SK-N-SH (cell line): ENCODE results near the gene IGF2R. TPM values are rescaled to one million over a fixed set of nuclear protein-coding genes. Genes with fewer than 3 reads are reported as not detected.

Experiments used
- CTCF ChIA-PET: fragments of 300-600, 350-600 bp; formaldehyde crosslinking; extraction: SDS; loops from one replicate; lab custom pipeline; 2021; lab: Yijun Ruan, JAX
- POLR2A ChIA-PET: fragments of 350-600 bp; sonication (Branson Sonifier 250); formaldehyde crosslinking; extraction: SDS; loops from one replicate; lab custom pipeline; 2020; ENCODE audit warnings: antibody characterized with exemption, inconsistent platforms; lab: Yijun Ruan, JAX
- DNase-seq: peaks from one replicate; pipeline ENCODE4 v3.0.0; 2012
- H2AFZ ChIP-seq: fragments of 200-600 bp; sonication (generic); 2 replicates; pipeline ENCODE4 v1.8.1; 2016; ENCODE audit warnings: antibody characterized with exemption, mild to moderate bottlenecking, low read depth
- H3F3A ChIP-seq: fragments of 200-600 bp; sonication (generic); replicated peaks from 2 replicates; pipeline ENCODE3; 2016; ENCODE audit warnings: antibody characterized with exemption, mild to moderate bottlenecking; ENCODE audit not compliant: insufficient read depth
- H3K27ac ChIP-seq, 2 experiments: fragments of 200-500 bp in 1 of 2; fragments of 200-600 bp in 1 of 2; sonication (Bioruptor generic) in 1 of 2; sonication (generic), shearing (Covaris generic) in 1 of 2; 2 replicates each; pipeline versions ENCODE4 v1.5.1 to v1.6.1; 2014 to 2016; ENCODE audit warnings: low read depth in 2 of 2, inconsistent platforms in 1 of 2, low read length in 1 of 2, mild to moderate bottlenecking in 1 of 2, mixed read lengths in 1 of 2
- H3K27me3 ChIP-seq: fragments of 200-600 bp; sonication (generic), shearing (Covaris generic); 2 replicates; pipeline ENCODE4 v1.6.1; 2016; ENCODE audit warnings: mixed run types; ENCODE audit not compliant: insufficient read depth
- H3K36me3 ChIP-seq, 2 experiments: fragments of 200-500 bp in 1 of 2; fragments of 200-600 bp in 1 of 2; sonication (Bioruptor generic) in 1 of 2; sonication (generic) in 1 of 2; replicated peaks in 1 of 2; 2 replicates each; pipeline versions ENCODE3 to v1.5.1; 2014 to 2016; ENCODE audit warnings: low read length in 1 of 2, mild to moderate bottlenecking in 1 of 2; ENCODE audit not compliant: insufficient read depth in 2 of 2, control insufficient read depth in 1 of 2
- H3K4me1 ChIP-seq, 2 experiments: fragments of 200-500 bp in 1 of 2; fragments of 200-600 bp in 1 of 2; sonication (Bioruptor generic) in 1 of 2; sonication (generic), shearing (Covaris generic) in 1 of 2; 2 replicates each; pipeline versions ENCODE4 v1.5.1 to v1.6.1; 2014 to 2016; ENCODE audit warnings: low read depth in 1 of 2, low read length in 1 of 2, mixed run types in 1 of 2; ENCODE audit not compliant: insufficient read depth in 2 of 2, control insufficient read depth in 1 of 2
- H3K4me2 ChIP-seq: fragments of 200-600 bp; sonication (generic), shearing (Covaris generic); 2 replicates; pipeline ENCODE4 v1.6.1; 2017; ENCODE audit warnings: mixed run types
- H3K4me3 ChIP-seq, 2 experiments: fragments of 200-500 bp in 1 of 2; fragments of 200-600 bp in 1 of 2; sonication (Bioruptor generic) in 1 of 2; sonication (generic), shearing (Covaris generic) in 1 of 2; 2 replicates each; pipeline versions ENCODE4 v1.5.1 to v1.8.1; 2014 to 2016; ENCODE audit warnings: low read depth in 2 of 2, inconsistent platforms in 1 of 2, low read length in 1 of 2, mild to moderate bottlenecking in 1 of 2, mixed read lengths in 1 of 2, moderate library complexity in 1 of 2
- H3K79me2 ChIP-seq: fragments of 200-600 bp; sonication (generic); 2 replicates; pipeline ENCODE4 v1.8.1; 2017; ENCODE audit warnings: mild to moderate bottlenecking; ENCODE audit not compliant: insufficient read depth
- H3K9ac ChIP-seq: fragments of 200-600 bp; sonication (generic); 2 replicates; pipeline ENCODE4 v1.6.1; 2017; ENCODE audit warnings: mixed run types
- H3K9me2 ChIP-seq: fragments of 200-600 bp; sonication (generic); 2 replicates; pipeline ENCODE4 v1.6.1; 2017; ENCODE audit warnings: mixed run types
- H3K9me3 ChIP-seq: fragments of 200-600 bp; sonication (generic); 2 replicates; pipeline ENCODE4 v1.6.1; 2017; ENCODE audit warnings: mixed run types, mild to moderate bottlenecking, moderate library complexity
- H4K20me1 ChIP-seq: fragments of 200-600 bp; sonication (generic); 2 replicates; pipeline ENCODE4 v1.6.1; 2017; ENCODE audit warnings: mild to moderate bottlenecking, mixed run types; ENCODE audit not compliant: insufficient read depth
- EP300 ChIP-seq, 2 experiments: IDR thresholded peaks; 2 replicates each; pipeline versions ENCODE4 v1.4.0 to v1.6.1; 2012; ENCODE audit warnings: borderline replicate concordance in 1 of 2, low read depth in 1 of 2, low read length in 1 of 2
- FOSL2 ChIP-seq: IDR thresholded peaks from 2 replicates; pipeline ENCODE4 v1.4.0; 2012; ENCODE audit warnings: low read depth, mild to moderate bottlenecking, moderate library complexity, borderline replicate concordance
- FOXM1 ChIP-seq: IDR thresholded peaks from 2 replicates; pipeline ENCODE4 v1.4.0; 2012; ENCODE audit warnings: low read depth, mild to moderate bottlenecking
- GATA2 ChIP-seq: sonication (generic); formaldehyde crosslinking; IDR thresholded peaks from 2 replicates; pipeline ENCODE4 v1.5.0; 2020; ENCODE audit warnings: mild to moderate bottlenecking, missing genetic modification reagents
- IRF3 ChIP-seq: fragments of 150-350 bp; IDR thresholded peaks from 2 replicates; pipeline ENCODE4 v1.6.1; 2016; ENCODE audit warnings: mild to moderate bottlenecking, low read depth, low read length
- JUND ChIP-seq: IDR thresholded peaks from 2 replicates; pipeline ENCODE4 v1.4.0; 2012
- NFIC ChIP-seq: IDR thresholded peaks from 2 replicates; pipeline ENCODE4 v1.4.0; 2012; ENCODE audit warnings: borderline replicate concordance
- NRF1 ChIP-seq: IDR thresholded peaks from 2 replicates; pipeline ENCODE4 v1.6.1; 2012; ENCODE audit warnings: low read depth, mild to moderate bottlenecking, low read length
- PBX3 ChIP-seq: IDR thresholded peaks from 2 replicates; pipeline ENCODE4; 2012
- RFX5 ChIP-seq: IDR thresholded peaks from 2 replicates; pipeline ENCODE4 v1.6.1; 2012; ENCODE audit warnings: mild to moderate bottlenecking, improper control_type of control experiment, low read length
- RXRA ChIP-seq: IDR thresholded peaks from 2 replicates; pipeline ENCODE4 v1.4.0; 2012; ENCODE audit warnings: low read depth, mild to moderate bottlenecking, borderline replicate concordance
- SIN3A ChIP-seq: IDR thresholded peaks from 2 replicates; pipeline ENCODE4 v1.6.1; 2012; ENCODE audit warnings: low read depth, mild to moderate bottlenecking, low read length, moderate library complexity, borderline replicate concordance
- SMC3 ChIP-seq: IDR thresholded peaks from 2 replicates; pipeline ENCODE4 v1.6.1; 2012; ENCODE audit warnings: low read depth, low read length, improper control_type of control experiment
- USF1 ChIP-seq: IDR thresholded peaks from 2 replicates; pipeline ENCODE4 v1.4.0; 2012; ENCODE audit warnings: low read depth, borderline replicate concordance
- USF2 ChIP-seq: fragments of 150-350 bp; IDR thresholded peaks from 2 replicates; pipeline ENCODE4 v1.6.1; 2017; ENCODE audit warnings: antibody characterized with exemption, low read length, low read depth, borderline replicate concordance
- YY1 ChIP-seq: IDR thresholded peaks from 2 replicates; pipeline ENCODE4 v1.4.0; 2012; ENCODE audit warnings: low read depth, mild to moderate bottlenecking
- WGBS: methylation state at CpG from one replicate; pipeline ENCODE4 v1.1.6; 2017; ENCODE audit warnings: low lambda C conversion rate; 5-methylcytosine and 5-hydroxymethylcytosine counted together
- polyA plus RNA-seq, 3 experiments: library from polyadenylated mRNA; depleted of rRNA; stranded (reverse); fragments of >200 nt; gene quantifications; 2 replicates each; pipeline ENCODE4 v1.2.3, GENCODE V29; 2012

Gene IGF2R
- polyA plus RNA-seq, 1 of the 3 experiments (the other 2 are of a cell fraction), result 45.0 TPM

- TF ChIP-seq FOSL2, result no peak
- no peak for TF ChIP-seq SMC3
- no peak for TF ChIP-seq USF2
- no peak for TF ChIP-seq NFIC
- TF ChIP-seq GATA2, result no peak
- TF ChIP-seq RXRA, result no peak
- TF ChIP-seq NRF1, result no peak
- no peak for TF ChIP-seq USF1
- no peak for TF ChIP-seq FOXM1
- no peak for TF ChIP-seq RFX5
- no peak for TF ChIP-seq SIN3A
- TF ChIP-seq EP300 (IDR thresholded peaks at IDR 0.05; ENCODE audit: borderline replicate concordance in 1 of 2, low read depth in 1 of 2, low read length in 1 of 2), result no peak
- TF ChIP-seq IRF3, result no peak
- TF ChIP-seq JUND, result no peak
- Histone ChIP-seq H3K4me1 (no peaks in the 10 kb centered on the region), H3K27ac (no peak overlapping the region), H3K9ac (no peak overlapping the region), H2AFZ (peak overlapping the region; percentile 16; the same call in 1 of the 2 replicates), H3K27me3 (no peaks in the 10 kb centered on the region; the same call in 1 of the 2 replicates), H3K36me3 (no peaks in the 10 kb centered on the region), H3K9me3 (no peaks in the 10 kb centered on the region), H3K79me2 (no peaks in the 10 kb centered on the region), H3F3A (no peaks in the 10 kb centered on the region), H4K20me1 (no peaks in the 10 kb centered on the region), H3K4me2 (0 out of 2 replicates have a peak overlapping the region, but pooled peaks have one; percentile 48), H3K9me2 (no peaks in the 10 kb centered on the region), H3K4me3 (no peak overlapping the region)
- 26% methylated on average over 6 of the region's 6 CpGs for WGBS
- ChIA-PET CTCF (interaction anchor here (1.1 to 2.1 kb wide), 4 partner anchors 21 to 251 kb away, joined by 3 to 13 read pairs (median 4); no protein-coding TSS in a partner anchor), POLR2A (no interaction called here)
- DNase-seq, result no peak
These were observed 25.7 kb upstream of the IGF2R start for GRCh38 chr6:159943101-159943632.

GRCh38 chr6:159943968-159944598 is 24.8 kb upstream of the IGF2R start:
- Histone ChIP-seq H3K79me2 (no peaks in the 10 kb centered on the region), H4K20me1 (no peaks in the 10 kb centered on the region), H3K36me3 (no peaks in the 10 kb centered on the region), H3K4me2 (no peak overlapping the region), H3F3A (no peaks in the 10 kb centered on the region), H2AFZ (no peak overlapping the region), H3K27me3 (no peaks in the 10 kb centered on the region; the same call in 1 of the 2 replicates), H3K9ac (no peak overlapping the region), H3K9me3 (no peaks in the 10 kb centered on the region), H3K27ac (no peak overlapping the region), H3K4me1 (no peaks in the 10 kb centered on the region), H3K4me3 (no peak overlapping the region), H3K9me2 (no peaks in the 10 kb centered on the region)
- WGBS, result 39% methylated on average over 2 of the region's 2 CpGs
- no peak for DNase-seq
- ChIA-PET CTCF (interaction anchor here (1.3 to 2.1 kb wide), 4 partner anchors 11 to 289 kb away, joined by 3 to 13 read pairs (median 3); no protein-coding TSS in a partner anchor), POLR2A (no interaction called here)
- TF ChIP-seq PBX3 (no peak), USF1 (no peak), YY1 (no peak), NFIC (no peak)
